ENCODE measurements around the gene MAEA. TPM values are rescaled to one million over a fixed set of nuclear protein-coding genes. Genes with fewer than 3 reads are reported as not detected.

The MAEA gene
- polyA plus RNA-seq, 3 donors, result 34.3 to 83.5 (median 37.7) TPM

DNA sequence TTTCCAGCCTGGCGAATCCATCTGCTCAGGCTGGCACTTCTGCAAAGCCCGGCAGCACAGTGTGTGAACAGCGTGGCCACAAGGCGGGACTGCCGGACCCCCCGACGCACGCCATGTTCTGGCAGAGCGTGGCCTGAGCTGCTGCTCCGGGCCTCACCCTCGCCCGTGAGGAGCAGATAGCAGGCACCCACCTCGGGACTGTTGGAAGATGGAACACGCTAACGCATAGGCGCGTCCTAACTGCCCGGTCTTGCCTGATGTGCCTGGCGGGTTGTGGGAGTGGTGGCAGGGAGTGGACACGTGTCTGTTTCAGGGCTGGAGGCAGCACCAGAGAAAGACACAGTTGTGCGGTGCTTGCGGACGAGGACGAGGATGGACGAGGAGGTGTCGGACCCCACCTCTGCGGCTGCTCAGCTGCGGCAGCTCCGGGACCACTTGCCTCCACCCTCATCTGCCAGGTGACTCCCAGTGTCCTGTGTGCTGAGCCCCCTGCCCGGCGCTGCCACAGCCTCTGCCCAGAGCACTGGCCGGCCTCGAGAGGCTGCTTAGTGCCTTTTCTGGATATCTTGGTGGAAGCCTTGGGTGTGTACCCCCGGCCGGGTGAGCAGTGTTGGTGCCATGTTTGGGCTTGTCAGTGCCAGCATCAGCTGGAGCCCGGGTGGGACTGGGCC lies 85.5 kb downstream of the MAEA start:
- H3K4me1 ChIP-seq (ENCODE audit: control insufficient read depth in 1 of 2, insufficient read depth in 2 of 2, low read length in 2 of 2), result no peaks in the 10 kb centered on the region
- no peak overlapping the region for H3K4me3 ChIP-seq (replicated peaks in 1 of 3; ENCODE audit: low read depth in 2 of 3, low read length in 3 of 3)
- H3K9me3 ChIP-seq (replicated peaks in 1 of 2; ENCODE audit: control insufficient read depth in 1 of 2, insufficient read depth in 1 of 2, low read length in 2 of 2), result peaks cover 0 to 15% of the 10 kb centered on the region in 2 donors
- no peaks in the 10 kb centered on the region for H3K27me3 ChIP-seq (ENCODE audit: control insufficient read depth in 2 of 2, insufficient read depth in 2 of 2, low read length in 2 of 2)
- Mint-ChIP-seq H3K4me3 (no peak overlapping the region), H3K36me3 (peaks cover 41 to 59% of the 10 kb centered on the region in 2 donors), H3K4me1 (no peaks in the 10 kb centered on the region), H3K9me3 (peaks cover 0 to 18% (median 9%) of the 10 kb centered on the region in 7 donors), H3K27ac (no peak overlapping the region), H3K27me3 (ENCODE audit: low read depth in 3 of 3) (no peaks in the 10 kb centered on the region)
- no peak overlapping the region for H3K9ac ChIP-seq (ENCODE audit: insufficient read depth, low read length, poor library complexity, severe bottlenecking)
- H3K4me2 ChIP-seq (replicated peaks; ENCODE audit: extremely low read depth, low read length, poor library complexity, severe bottlenecking), result no peak overlapping the region
- no peaks in the 10 kb centered on the region for H4K20me1 ChIP-seq (ENCODE audit: insufficient read depth, low read length)
- 98% methylated on average over 34 of the region's 36 CpGs for WGBS (ENCODE audit: insufficient coverage)
- H2AFZ ChIP-seq (ENCODE audit: insufficient read depth, low read depth, low read length, poor library complexity, severe bottlenecking), result no peak overlapping the region
- TF ChIP-seq, protein P1, sequence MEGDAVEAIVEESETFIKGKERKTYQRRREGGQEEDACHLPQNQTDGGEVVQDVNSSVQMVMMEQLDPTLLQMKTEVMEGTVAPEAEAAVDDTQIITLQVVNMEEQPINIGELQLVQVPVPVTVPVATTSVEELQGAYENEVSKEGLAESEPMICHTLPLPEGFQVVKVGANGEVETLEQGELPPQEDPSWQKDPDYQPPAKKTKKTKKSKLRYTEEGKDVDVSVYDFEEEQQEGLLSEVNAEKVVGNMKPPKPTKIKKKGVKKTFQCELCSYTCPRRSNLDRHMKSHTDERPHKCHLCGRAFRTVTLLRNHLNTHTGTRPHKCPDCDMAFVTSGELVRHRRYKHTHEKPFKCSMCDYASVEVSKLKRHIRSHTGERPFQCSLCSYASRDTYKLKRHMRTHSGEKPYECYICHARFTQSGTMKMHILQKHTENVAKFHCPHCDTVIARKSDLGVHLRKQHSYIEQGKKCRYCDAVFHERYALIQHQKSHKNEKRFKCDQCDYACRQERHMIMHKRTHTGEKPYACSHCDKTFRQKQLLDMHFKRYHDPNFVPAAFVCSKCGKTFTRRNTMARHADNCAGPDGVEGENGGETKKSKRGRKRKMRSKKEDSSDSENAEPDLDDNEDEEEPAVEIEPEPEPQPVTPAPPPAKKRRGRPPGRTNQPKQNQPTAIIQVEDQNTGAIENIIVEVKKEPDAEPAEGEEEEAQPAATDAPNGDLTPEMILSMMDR (IDR thresholded peaks at IDR 0.05), result no peak
- no peak overlapping the region for H3K27ac ChIP-seq (ENCODE audit: low read depth in 1 of 2, low read length in 2 of 2)
- H3K36me3 ChIP-seq (replicated peaks in 1 of 2; ENCODE audit: control insufficient read depth in 1 of 2, insufficient read depth in 2 of 2, low read length in 2 of 2), result peaks cover 36 to 66% of the 10 kb centered on the region in 2 donors
- intact Hi-C loops (cut with micrococcal nuclease), result no loop called here
- H3K79me2 ChIP-seq (ENCODE audit: insufficient read depth, low read length), result no peaks in the 10 kb centered on the region
- no peak for DNase-seq

DNA sequence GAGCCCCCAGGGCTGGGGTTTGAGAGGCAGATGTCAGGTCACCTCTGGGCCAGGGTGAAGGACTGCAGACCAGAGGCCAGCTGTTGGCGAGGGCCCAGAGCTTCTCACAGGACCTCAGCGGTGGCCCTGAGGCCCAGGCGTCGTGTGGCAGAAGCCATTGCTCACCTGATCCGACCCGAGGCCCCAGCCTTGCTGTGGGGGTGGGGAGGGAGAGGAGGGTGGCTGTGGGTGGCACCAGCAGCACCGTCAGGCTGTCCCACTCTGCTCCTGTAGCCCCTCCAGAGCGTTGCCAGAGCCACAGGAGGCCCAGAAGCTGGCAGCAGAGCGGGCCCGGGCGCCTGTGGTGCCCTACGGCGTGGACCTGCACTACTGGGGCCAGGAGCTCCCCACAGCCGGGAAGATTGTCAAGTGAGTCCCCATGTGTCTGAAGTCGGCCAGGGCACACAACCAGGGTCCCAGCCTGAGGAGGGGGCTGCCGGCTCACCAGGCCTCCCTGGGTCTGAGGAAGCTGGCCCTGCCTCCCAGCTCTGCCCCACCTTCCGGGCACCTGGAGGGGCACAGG lies 86.2 kb downstream of the MAEA start:
- peaks cover 33 to 60% of the 10 kb centered on the region in 2 donors for H3K36me3 ChIP-seq (replicated peaks in 1 of 2; ENCODE audit: control insufficient read depth in 1 of 2, insufficient read depth in 2 of 2, low read length in 2 of 2)

More for the DNA sequence above, 86.2 kb downstream of the MAEA start:
- DNase-seq, result no peak
- no peak overlapping the region for H2AFZ ChIP-seq (ENCODE audit: insufficient read depth, low read depth, low read length, poor library complexity, severe bottlenecking)
- 94% methylated on average over 13 of the region's 17 CpGs for WGBS (ENCODE audit: insufficient coverage)
- no peaks in the 10 kb centered on the region for H3K27me3 ChIP-seq (ENCODE audit: control insufficient read depth in 2 of 2, insufficient read depth in 2 of 2, low read length in 2 of 2)
- H3K9ac ChIP-seq (ENCODE audit: insufficient read depth, low read length, poor library complexity, severe bottlenecking), result no peak overlapping the region
- H3K4me2 ChIP-seq (replicated peaks; ENCODE audit: extremely low read depth, low read length, poor library complexity, severe bottlenecking), result no peak overlapping the region
- no peak overlapping the region for H3K27ac ChIP-seq (ENCODE audit: low read depth in 1 of 2, low read length in 2 of 2)
- TF ChIP-seq, protein P1 (IDR thresholded peaks at IDR 0.05), result no peak
- H3K36me3 Mint-ChIP-seq, result peaks cover 39 to 59% of the 10 kb centered on the region in 2 donors
- H3K27ac Mint-ChIP-seq, result no peak overlapping the region
- H3K4me3 Mint-ChIP-seq, result no peak overlapping the region
- H3K9me3 ChIP-seq (replicated peaks in 1 of 2; ENCODE audit: control insufficient read depth in 1 of 2, insufficient read depth in 1 of 2, low read length in 2 of 2), result peaks cover 0 to 15% of the 10 kb centered on the region in 2 donors
- peaks cover 0 to 18% (median 9%) of the 10 kb centered on the region in 7 donors for H3K9me3 Mint-ChIP-seq
- H3K4me1 Mint-ChIP-seq, result no peaks in the 10 kb centered on the region
- H4K20me1 ChIP-seq (ENCODE audit: insufficient read depth, low read length), result no peaks in the 10 kb centered on the region
- intact Hi-C loops (cut with micrococcal nuclease), result no loop called here
- no peaks in the 10 kb centered on the region for H3K79me2 ChIP-seq (ENCODE audit: insufficient read depth, low read length)
- no peaks in the 10 kb centered on the region for H3K4me1 ChIP-seq (ENCODE audit: control insufficient read depth in 1 of 2, insufficient read depth in 2 of 2, low read length in 2 of 2)
- H3K27me3 Mint-ChIP-seq (ENCODE audit: low read depth in 3 of 3), result no peaks in the 10 kb centered on the region
- no peak overlapping the region for H3K4me3 ChIP-seq (replicated peaks in 1 of 3; ENCODE audit: low read depth in 2 of 3, low read length in 3 of 3)
